H1 (cell line): ENCODE measurements around the gene CCER1. TPM values are rescaled to one million over a fixed set of nuclear protein-coding genes. Genes with fewer than 3 reads are reported as not detected.

Source experiments
- RAD21 ChIP-seq, 2 experiments: IDR thresholded peaks in 1 of 2; conservative IDR thresholded peaks in 1 of 2; 2 replicates each; pipeline ENCODE4 v1.6.1; 2011; ENCODE audit warnings: low read depth in 2 of 2, low read length in 2 of 2, improper control_type of control experiment in 1 of 2, inconsistent platforms in 1 of 2, mild to moderate bottlenecking in 1 of 2, moderate library complexity in 1 of 2
- polyA plus RNA-seq, 7 experiments: library from polyadenylated mRNA; depleted of rRNA in 3 of 7; stranded (reverse) in 5 of 7; unstranded in 2 of 7; fragments of >200 nt in 5 of 7; fragments of 200-250 nt in 2 of 7; gene quantifications; 1 replicate in 5 of 7; 2 replicates in 1 of 7; 4 replicates in 1 of 7; pipeline versions ENCODE4 v1.2.1 to v1.2.3, GENCODE V29; 2011 to 2013; ENCODE audit warnings: missing spikeins in 2 of 7, mixed read lengths in 2 of 7
- total RNA-seq: library from RNA; stranded (reverse); fragmentation: NEBNext Ultra II Directional; extraction: Animal tissue kit (Norgen Biotek cat#: 25700); gene quantifications from 2 replicates; pipeline ENCODE4 v1.2.1, GENCODE V29; 2021

The CCER1 gene
- total and polyA plus RNA-seq, 2 of the 8 experiments (the other 6 are each of a cell fraction or from before 2014, with no cell fraction given) = not detected

GRCh38 chr12:90959538-90960139 is 4.7 kb upstream of the CCER1 start (continued):
- TF ChIP-seq RAD21 (IDR thresholded peaks at IDR 0.05 in 1 of 2, conservative IDR thresholded peaks at IDR 0.05 in 1 of 2; ENCODE audit: low read depth in 2 of 2, low read length in 2 of 2) = peak; percentile 54 to 60
